SKM-1 treated with dmso at 0.1 percent for 144 hours (cell line): ENCODE measurements around the gene RGS9BP.
"Not testable (repeated sequence)": the region's sequence is repeated elsewhere in the genome, so short reads cannot be mapped to it uniquely, and the experiment has no call there.

Source experiments
- DNase-seq: peaks from one replicate; lab custom pipeline; 2025; ENCODE audit not compliant: unreplicated experiment; lab: John Stamatoyannopoulos, UW

RGS9BP gene

DNA sequence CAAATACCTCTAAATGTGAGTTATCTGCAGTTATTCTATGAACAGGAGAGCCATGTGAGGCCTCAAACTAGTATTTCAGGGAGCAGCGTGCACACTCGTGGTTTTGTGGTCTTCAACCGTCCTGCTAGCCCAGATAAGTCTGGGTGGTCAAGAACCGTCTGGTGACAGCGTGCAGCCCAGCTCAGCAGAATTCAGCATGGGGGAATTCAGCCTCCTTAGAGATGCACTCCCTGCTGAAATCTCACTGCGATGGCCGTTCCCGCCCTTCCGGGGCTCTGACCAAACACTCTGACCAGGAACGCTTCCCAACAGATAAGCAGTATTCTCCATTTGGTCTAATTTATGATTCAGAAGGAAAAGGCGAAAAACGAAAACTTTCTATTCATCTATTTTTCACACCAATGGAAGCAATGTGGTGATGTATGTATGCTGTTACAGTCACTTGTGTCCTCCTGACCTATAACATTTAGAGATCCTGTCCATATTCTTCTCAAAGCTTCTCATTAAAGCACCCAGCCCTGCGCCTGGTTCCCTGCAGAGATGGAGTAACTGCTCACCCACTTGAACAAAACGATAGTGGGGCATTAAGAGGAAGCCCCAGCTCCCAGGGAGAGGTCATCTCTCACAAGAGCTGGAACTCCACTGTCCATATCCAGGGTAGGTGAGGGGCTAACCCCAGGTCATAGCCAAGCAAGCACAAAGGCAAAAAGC, 3.6 kb upstream of the RGS9BP start:
- peak; percentile 44 for DNase-seq

DNA sequence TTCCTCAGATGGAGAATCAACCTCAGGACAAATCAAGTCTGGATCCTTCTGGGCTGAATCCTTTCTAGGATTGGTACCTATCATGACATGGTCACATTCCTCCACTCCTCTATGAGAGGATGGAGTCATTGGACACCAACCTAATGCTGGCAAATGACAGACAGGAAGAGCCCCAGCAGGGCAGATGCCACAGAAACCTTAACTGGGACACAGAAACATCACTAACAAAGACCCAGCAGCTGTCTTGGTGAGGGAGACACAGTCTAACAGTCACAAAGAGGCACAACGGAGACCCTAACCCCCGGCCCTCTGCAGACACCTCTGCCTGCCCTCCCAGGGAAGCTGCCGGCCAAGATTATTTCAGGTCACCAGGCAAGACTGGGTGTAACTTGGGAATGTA, 2.8 kb upstream of the RGS9BP start:
- DNase-seq = no peak

- DNase-seq = no peak
Observed at GRCh38 chr19:32673573-32673972, 2.1 kb upstream of the RGS9BP start.

DNA sequence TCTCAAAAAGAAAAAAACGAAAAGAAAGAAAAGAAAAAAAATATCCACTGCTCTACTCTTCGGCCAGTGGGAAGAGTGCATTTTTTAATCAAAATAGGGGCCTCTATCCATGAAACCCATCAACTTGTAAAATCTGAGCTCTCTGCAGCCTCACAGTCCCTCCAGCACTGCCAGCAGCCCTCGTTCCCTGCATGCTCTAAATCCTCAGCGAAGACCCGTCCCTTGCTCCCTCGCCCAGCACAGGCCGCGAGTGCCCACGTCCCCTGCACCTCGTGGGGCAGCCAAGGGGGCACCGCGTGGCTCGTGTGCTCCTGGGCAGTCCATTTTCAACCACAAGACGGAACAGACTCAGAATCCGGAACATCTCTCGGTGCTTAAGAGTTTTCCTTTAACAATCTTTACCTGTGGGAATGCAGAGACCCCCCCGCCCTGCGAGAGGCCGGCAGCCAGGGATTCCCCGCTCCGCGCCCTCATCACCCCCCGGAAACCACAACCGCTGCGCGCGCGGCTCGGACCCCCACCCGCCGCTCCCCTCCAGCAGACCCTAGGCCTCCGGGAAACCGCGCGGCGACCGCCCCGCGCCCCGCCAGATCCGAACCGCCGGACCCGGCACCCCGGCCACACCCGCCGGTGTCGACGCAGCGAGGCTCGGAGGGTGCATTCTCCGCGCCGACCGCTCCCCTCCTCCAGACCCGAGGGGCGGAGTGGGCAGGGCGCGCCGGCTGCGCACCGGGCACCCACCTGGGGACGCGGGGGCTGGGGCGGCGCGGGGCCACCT, 1.3 kb upstream of the RGS9BP start:
- no peak for DNase-seq

GRCh38 chr19:32674931-32675719, 523 bp upstream of the RGS9BP start, which contains the start of gene ANKRD27:
ANKRD27 (minus strand) TSS chr19:32675180; CDS start chr19:32659015, 16,165 bp downstream.
- peak; percentile 96 for DNase-seq

- DNase-seq = no peak
Observed at GRCh38 chr19:32676186-32676894, 692 bp downstream of the RGS9BP start.

DNA sequence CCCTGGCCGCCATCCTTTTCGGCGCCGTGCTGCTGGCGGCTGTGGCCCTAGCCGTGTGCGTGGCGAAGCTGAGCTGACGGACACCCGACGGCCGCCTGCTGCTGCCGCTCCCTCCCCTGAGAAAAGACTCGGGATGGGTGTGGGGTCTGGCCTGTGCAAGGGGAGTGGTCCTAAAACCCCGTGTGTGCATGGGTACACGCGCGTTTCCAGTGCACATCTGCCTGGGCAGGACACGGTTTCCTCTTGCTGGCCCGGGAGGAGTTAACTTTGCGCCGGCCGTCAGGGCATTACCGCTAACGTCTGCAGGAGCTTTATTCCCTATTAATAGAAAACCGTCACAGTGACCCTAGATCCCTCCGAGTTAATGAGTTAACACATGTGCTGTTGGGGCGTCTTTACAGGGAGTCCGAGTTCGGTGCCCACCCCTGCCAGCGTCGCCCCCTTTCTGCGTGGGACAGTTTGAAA, 1.3 kb downstream of the RGS9BP start:
- DNase-seq = no peak

- no peak for DNase-seq
Observed at GRCh38 chr19:32677657-32678056, 2.0 kb downstream of the RGS9BP start.

DNA sequence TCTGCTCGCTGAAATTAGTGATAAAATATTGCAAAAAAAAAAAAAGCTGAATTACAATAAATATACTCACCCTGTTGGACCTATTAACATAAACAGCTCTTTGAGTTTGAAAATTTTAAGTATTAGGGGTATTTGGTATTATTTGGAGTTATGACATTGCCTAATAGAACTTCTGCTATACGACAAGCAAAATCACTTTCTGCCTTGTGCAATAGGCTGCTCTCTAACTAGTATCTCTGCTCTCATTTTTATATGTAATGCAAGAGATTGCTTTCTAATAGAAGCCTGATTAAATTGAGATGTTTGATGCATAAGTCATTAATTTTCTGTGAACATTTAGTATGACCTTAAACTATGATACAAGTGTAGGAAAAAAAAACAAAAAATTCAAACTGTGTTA, 5.3 kb downstream of the RGS9BP start:
- no peak for DNase-seq

DNA sequence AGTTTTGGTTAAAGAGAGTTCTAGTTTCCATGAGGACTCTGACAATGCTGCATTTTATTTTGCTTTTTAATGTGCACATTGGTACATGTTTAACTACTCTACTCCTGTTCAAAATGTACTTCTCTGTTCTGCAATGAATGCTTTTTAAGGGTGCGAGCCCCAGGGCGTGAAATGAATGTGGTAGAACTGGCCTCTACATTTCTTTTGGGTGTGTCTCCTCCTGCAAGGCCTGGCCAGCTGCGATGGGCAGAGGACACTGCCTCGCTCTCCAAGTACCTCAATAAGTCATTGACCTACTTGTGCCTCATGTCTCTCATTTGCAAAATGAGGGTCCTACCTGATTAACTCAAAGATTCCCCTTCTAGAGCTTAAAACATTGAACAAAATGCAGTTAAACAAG, 6.7 kb downstream of the RGS9BP start:
- DNase-seq = no peak

- DNase-seq = no peak
Observed at GRCh38 chr19:32686847-32687475, 11.3 kb downstream of the RGS9BP start.

DNA sequence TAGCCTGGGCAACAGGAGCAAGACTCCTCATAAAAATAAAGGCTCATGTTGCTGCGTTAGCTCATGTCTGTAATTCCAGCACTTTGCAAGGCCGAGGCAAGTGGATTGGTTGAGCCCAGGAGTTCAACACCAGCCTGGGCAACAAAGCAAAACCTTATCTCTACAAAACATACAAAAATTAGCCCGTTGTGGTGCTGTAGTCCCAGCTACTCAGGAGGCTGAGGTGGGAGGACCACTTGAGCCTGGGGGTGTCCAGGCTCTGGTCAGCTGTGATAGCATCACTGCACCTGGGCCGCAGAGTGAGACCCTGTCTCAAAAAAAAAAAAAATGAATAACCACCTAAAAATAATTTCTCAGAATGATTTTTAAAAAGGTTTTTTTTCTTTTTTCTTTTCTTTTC, 12.0 kb downstream of the RGS9BP start:
- no peak for DNase-seq

DNA sequence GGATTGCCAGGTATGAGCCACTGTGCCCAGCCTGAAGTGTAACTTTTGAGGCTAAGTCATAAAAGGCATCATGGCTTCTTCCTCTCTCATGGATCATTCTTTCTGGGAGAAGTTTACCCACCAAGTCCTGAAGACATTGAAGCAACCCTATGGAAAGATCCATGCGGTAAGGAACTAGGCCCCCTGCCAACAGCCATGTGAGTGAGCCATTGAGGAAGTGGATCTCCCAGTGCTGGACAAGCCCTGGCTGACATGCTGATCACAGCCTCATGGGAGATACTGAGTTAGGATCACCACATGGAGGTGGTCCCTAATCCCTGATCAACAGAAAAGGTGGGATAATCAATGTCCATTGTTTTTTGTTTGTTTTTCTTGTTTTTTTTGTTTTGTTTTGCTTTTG, 12.7 kb downstream of the RGS9BP start:
- DNase-seq = no peak

- peak; percentile 60 for DNase-seq
Observed at GRCh38 chr19:32691291-32691951, 15.8 kb downstream of the RGS9BP start, which contains the start of gene NUDT19. NUDT19 (plus strand) TSS chr19:32691821; CDS start chr19:32691961, 140 bp downstream.

DNA sequence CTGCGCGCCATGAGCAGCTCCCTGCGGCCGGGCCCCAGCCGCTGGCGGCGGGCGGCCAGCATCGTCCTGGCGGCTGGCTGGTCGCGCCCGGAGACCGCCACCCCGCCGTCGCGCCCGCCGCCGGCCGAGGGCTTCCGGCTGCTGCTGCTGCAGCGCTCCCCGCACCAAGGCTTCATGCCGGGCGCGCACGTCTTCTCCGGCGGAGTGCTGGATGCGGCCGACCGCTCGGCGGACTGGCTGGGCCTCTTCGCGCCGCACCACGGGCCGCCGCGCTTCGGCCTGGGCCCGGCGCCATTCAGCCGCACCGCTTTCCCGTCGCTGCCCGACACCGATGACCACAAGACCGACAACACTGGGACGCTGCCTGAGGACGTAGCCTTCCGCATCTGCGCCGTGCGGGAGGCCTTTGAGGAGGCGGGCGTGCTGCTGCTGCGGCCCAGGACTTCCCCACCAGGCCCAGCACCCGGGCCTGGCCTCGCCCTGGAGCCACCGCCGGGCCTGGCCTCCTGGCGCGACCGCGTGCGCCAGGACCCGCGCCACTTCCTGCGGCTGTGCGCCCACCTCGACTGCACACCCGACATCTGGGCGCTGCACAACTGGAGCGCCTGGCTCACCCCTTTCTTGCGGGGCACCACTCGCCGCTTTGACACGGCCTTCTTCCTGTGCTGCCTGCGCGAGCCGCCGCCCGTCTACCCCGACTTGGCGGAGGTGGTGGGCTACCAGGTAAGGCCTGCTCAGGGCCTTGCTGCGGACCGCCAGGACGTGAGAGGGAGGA, 16.5 kb downstream of the RGS9BP start:
- peak; percentile 40 for DNase-seq

GRCh38 chr19:32692727-32693061, 17.0 kb downstream of the RGS9BP start:
- no peak for DNase-seq

DNA sequence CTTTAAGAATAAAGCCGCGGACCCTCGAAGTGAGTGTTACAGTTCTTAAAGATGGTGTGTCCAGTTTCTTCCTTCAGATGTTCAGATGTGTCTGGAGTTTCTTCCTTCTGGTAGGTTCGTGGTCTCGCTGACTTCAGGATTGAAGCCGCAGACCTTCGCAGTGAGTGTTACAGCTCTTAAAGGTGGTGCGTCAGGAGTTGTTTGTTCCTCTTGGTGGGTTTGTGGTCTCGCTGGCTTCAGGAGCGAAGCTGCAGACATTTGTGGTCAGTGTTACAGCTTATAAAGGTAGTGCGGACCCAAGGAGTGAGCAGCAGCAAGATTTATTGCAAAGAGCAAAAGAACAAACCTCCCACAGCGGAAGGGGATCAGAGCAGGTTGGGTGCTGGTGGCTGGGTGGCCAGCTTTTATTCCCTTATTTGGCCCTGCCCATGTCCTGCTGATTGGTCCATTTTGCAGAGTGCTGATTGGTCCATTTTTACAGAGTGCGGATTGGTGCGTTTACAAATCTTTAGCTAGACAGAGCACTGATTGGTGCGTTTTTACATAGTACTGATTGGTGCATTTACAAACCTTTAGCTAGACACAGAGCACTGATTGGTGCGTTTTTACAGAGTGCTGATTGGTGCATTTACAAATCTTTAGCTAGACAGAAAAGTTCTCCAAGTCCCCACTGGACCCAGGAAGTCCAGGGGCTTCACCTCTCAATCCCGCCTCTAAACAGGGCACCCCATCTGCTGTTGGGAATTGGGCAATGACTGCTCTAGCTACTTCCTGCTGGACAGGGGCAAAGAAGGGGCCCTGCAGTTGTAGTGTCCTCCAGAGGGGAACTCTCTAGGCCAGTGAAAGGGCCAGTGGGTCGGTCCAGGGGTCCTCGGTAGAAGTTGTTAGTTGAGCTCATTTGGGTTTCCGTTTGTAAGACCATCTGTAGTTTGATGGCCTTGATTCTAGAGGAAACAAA, 17.8 kb downstream of the RGS9BP start:
- peak; percentile 64 for DNase-seq

GRCh38 chr19:32694316-32694715, 18.7 kb downstream of the RGS9BP start:
- DNase-seq = not testable (repeated sequence)
